ENCODE data around the gene FASN. TPM values are rescaled to one million over a fixed set of nuclear protein-coding genes. Genes with fewer than 3 reads are reported as not detected.

FASN gene
- total RNA-seq, 1 donor from 2014 or later = 439 TPM

GRCh38 chr17:82054351-82055022 is 43.5 kb downstream of the FASN start:
- H3K27me3 Mint-ChIP-seq (ENCODE audit: unreplicated experiment) = no peaks in the 10 kb centered on the region
- H3K4me3 Mint-ChIP-seq (ENCODE audit: unreplicated experiment) = no peak overlapping the region
- DNase-seq = no peak
- TF ChIP-seq, protein P1, sequence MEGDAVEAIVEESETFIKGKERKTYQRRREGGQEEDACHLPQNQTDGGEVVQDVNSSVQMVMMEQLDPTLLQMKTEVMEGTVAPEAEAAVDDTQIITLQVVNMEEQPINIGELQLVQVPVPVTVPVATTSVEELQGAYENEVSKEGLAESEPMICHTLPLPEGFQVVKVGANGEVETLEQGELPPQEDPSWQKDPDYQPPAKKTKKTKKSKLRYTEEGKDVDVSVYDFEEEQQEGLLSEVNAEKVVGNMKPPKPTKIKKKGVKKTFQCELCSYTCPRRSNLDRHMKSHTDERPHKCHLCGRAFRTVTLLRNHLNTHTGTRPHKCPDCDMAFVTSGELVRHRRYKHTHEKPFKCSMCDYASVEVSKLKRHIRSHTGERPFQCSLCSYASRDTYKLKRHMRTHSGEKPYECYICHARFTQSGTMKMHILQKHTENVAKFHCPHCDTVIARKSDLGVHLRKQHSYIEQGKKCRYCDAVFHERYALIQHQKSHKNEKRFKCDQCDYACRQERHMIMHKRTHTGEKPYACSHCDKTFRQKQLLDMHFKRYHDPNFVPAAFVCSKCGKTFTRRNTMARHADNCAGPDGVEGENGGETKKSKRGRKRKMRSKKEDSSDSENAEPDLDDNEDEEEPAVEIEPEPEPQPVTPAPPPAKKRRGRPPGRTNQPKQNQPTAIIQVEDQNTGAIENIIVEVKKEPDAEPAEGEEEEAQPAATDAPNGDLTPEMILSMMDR (IDR thresholded peaks at IDR 0.05; ENCODE audit: partially characterized antibody, unreplicated experiment) = no peak
- H3K9me3 Mint-ChIP-seq (ENCODE audit: unreplicated experiment) = no peaks in the 10 kb centered on the region
- no peaks in the 10 kb centered on the region for H3K36me3 Mint-ChIP-seq (ENCODE audit: unreplicated experiment)
- H3K4me1 Mint-ChIP-seq (ENCODE audit: low read depth, unreplicated experiment) = no peaks in the 10 kb centered on the region
- no peak overlapping the region for H3K27ac Mint-ChIP-seq (ENCODE audit: unreplicated experiment)

DNA sequence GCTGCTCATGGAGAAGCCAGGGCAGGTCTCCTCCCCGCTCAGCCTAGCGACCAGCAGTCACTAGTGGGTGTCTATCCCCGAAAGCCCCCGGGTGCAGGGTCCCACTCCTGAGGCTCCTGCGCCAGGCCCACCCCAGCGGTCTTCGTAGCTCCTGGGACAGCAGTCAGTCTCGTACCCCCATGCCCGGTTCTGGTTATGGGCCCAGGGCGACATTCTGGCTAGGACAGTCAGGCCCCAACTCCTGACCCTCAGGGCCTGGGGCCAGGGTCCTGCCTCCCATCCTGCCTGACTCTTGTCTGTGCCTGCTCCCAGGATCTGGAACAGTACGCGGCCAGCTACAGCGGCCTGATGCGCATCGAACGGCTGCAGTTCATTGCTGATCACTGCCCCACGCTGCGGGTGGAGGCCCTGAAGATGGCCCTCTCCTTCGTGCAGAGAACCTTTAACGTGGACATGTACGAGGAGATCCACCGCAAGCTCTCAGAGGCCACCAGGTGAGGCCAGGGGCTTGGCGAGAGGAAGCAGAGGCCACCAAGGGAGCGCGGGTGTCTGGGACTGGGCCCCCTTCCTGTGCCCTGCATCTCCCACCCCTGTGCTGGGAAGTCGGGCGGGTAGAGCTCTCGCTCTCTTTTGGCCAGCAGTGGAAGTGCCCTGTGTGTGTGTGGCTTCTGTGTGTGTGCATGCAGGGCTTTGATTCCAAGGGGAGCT is 44.3 kb downstream of the FASN start:
- DNase-seq = no peak
- TF ChIP-seq, protein P1 (IDR thresholded peaks at IDR 0.05; ENCODE audit: partially characterized antibody, unreplicated experiment) = no peak
- Mint-ChIP-seq H3K36me3 (ENCODE audit: unreplicated experiment) (no peaks in the 10 kb centered on the region), H3K27ac (ENCODE audit: unreplicated experiment) (peak overlapping the region; percentile 28), H3K4me1 (ENCODE audit: low read depth, unreplicated experiment) (no peaks in the 10 kb centered on the region), H3K27me3 (ENCODE audit: unreplicated experiment) (peaks cover 1% of the 10 kb centered on the region), H3K4me3 (ENCODE audit: unreplicated experiment) (peak overlapping the region; percentile 71), H3K9me3 (ENCODE audit: unreplicated experiment) (no peaks in the 10 kb centered on the region)

DNA sequence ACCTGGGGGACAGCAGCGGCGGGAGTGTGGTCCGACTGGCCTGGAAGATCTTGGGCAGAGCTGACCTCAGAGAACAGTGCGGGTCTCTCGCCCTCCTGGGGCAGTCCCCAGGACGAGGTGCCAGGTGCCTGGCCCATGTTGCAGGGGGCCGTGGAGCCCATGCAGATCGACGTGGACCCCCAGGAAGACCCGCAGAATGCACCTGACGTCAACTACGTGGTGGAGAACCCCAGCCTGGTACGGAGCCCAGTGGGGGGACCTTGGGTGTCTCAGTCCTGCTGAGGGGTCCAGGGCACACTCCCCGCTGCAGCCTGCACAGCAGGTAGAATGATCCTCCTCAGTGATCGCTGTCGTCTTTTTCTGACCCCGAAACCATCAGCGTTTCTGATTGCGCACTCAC is 44.9 kb downstream of the FASN start:
- DNase-seq = no peak
- H3K27me3 Mint-ChIP-seq (ENCODE audit: unreplicated experiment) = peaks cover 1% of the 10 kb centered on the region
- no peaks in the 10 kb centered on the region for H3K36me3 Mint-ChIP-seq (ENCODE audit: unreplicated experiment)
- peak overlapping the region; percentile 28 for H3K27ac Mint-ChIP-seq (ENCODE audit: unreplicated experiment)
- no peaks in the 10 kb centered on the region for H3K4me1 Mint-ChIP-seq (ENCODE audit: low read depth, unreplicated experiment)
- H3K9me3 Mint-ChIP-seq (ENCODE audit: unreplicated experiment) = no peaks in the 10 kb centered on the region
- TF ChIP-seq, protein P1 (IDR thresholded peaks at IDR 0.05; ENCODE audit: partially characterized antibody, unreplicated experiment) = no peak
- H3K4me3 Mint-ChIP-seq (ENCODE audit: unreplicated experiment) = peak overlapping the region; percentile 74

- no peak for DNase-seq
- TF ChIP-seq, protein P1 (IDR thresholded peaks at IDR 0.05; ENCODE audit: partially characterized antibody, unreplicated experiment) = no peak
- H3K4me1 Mint-ChIP-seq (ENCODE audit: low read depth, unreplicated experiment) = no peaks in the 10 kb centered on the region
- peak overlapping the region; percentile 74 for H3K4me3 Mint-ChIP-seq (ENCODE audit: unreplicated experiment)
- H3K27ac Mint-ChIP-seq (ENCODE audit: unreplicated experiment) = no peak overlapping the region
- no peaks in the 10 kb centered on the region for H3K36me3 Mint-ChIP-seq (ENCODE audit: unreplicated experiment)
- peaks cover 1% of the 10 kb centered on the region for H3K27me3 Mint-ChIP-seq (ENCODE audit: unreplicated experiment)
- no peaks in the 10 kb centered on the region for H3K9me3 Mint-ChIP-seq (ENCODE audit: unreplicated experiment)
Observed at GRCh38 chr17:82052638-82053059, 45.4 kb downstream of the FASN start.
